ENCODE measurements around the gene CDH13. TPM values are rescaled to one million over a fixed set of nuclear protein-coding genes. Genes with fewer than 3 reads are reported as not detected.

The CDH13 gene
- total and polyA plus RNA-seq, 9 of the 15 experiments (the other 6 are each of a cell fraction or from before 2014, with no cell fraction given): 0.03 TPM; not detected in 8

DNA sequence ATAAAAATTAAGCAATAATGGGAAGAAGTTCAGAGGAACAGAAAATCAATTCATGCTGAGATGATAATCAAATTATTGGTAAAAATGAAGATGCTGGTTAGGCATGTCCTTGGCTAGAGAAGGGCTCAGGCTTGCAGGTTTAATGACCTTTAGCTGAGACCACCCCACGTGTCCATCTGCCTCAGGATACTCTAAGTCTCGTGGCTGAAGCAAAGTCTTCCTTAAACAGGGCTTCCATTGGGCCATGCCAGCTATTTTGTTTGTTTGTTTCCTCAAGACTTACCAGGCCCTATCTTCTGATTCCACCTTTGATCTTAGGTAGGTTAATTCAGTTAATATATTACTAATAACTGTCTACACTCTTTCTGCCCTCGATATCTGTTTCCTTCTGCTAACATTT is 366.0 kb downstream of the CDH13 start:
- H3K27me3 ChIP-seq (ENCODE audit: control insufficient read depth in 2 of 2, insufficient read depth in 2 of 2, low read length in 2 of 2): no peaks in the 10 kb centered on the region
- CTCF ChIA-PET (ENCODE audit: low intra/inter-chr PET ratio): no interaction called here
- H3K4me2 ChIP-seq (ENCODE audit: insufficient read depth, low read length): no peak overlapping the region
- FAIRE-seq (no peak), ATAC-seq (no peak), DNase-seq (ENCODE audit: extremely low read depth in 1 of 4, low spot score in 3 of 4) (no peak)
- no peaks in the 10 kb centered on the region for H3K9me1 ChIP-seq (ENCODE audit: control insufficient read depth, insufficient read depth, low read length)
- H3K9me3 ChIP-seq (replicated peaks; ENCODE audit: control insufficient read depth, insufficient read depth, low read depth, low read length): peaks cover 1% of the 10 kb centered on the region
- H4K20me1 ChIP-seq (replicated peaks; ENCODE audit: control insufficient read depth, insufficient read depth, low read length): no peaks in the 10 kb centered on the region
- no peak overlapping the region for H2AFZ ChIP-seq (ENCODE audit: low read depth, low read length)
- 4% methylated on average over 3 of the region's 3 CpGs for WGBS (ENCODE audit: insufficient coverage, low coverage, missing lambda C conversion rate)
- H3K4me3 ChIP-seq: no peak overlapping the region
- intact Hi-C loops (cut with micrococcal nuclease): no loop called here
- in situ Hi-C loops (cut with MboI): no loop called here
- no peaks in the 10 kb centered on the region for H3K36me3 ChIP-seq (ENCODE audit: control insufficient read depth, insufficient read depth, low read length)
- BruUV-seq (replicated peaks): no TSS peak
- H3K4me1 ChIP-seq (replicated peaks in 1 of 2; ENCODE audit: control insufficient read depth in 2 of 2, insufficient read depth in 2 of 2, low read length in 2 of 2): no peaks in the 10 kb centered on the region
- POLR2A ChIA-PET: no interaction called here
- no peak overlapping the region for H3K27ac ChIP-seq (ENCODE audit: extremely low read depth, low read depth, low read length)
- no peak overlapping the region for H3K9ac ChIP-seq (ENCODE audit: insufficient read depth in 1 of 2, low read depth in 2 of 2, low read length in 2 of 2)
- H3K79me2 ChIP-seq (ENCODE audit: control insufficient read depth, insufficient read depth, low read length): no peaks in the 10 kb centered on the region
- TF ChIP-seq, protein P1, sequence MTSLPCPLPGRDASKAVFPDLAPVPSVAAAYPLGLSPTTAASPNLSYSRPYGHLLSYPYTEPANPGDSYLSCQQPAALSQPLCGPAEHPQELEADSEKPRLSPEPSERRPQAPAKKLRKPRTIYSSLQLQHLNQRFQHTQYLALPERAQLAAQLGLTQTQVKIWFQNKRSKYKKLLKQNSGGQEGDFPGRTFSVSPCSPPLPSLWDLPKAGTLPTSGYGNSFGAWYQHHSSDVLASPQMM (CRISPR knock-in tag; IDR thresholded peaks at IDR 0.05): no peak
- TF ChIP-seq MAFF (IDR thresholded peaks at IDR 0.05; ENCODE audit: low read length) (no peak), BDP1 (IDR thresholded peaks at IDR 0.05; ENCODE audit: insufficient read depth, insufficient read length) (no peak), MTA3 (IDR thresholded peaks at IDR 0.05; ENCODE audit: borderline replicate concordance) (no peak), PHB2 (IDR thresholded peaks at IDR 0.05; ENCODE audit: low read depth) (no peak), ZNF668 (CRISPR knock-in tag; IDR thresholded peaks at IDR 0.05) (no peak), STAT5B (CRISPR knock-in tag; IDR thresholded peaks at IDR 0.05) (no peak), MTF1 (CRISPR knock-in tag; IDR thresholded peaks at IDR 0.05; ENCODE audit: borderline replicate concordance) (no peak), EP400 (IDR thresholded peaks at IDR 0.05) (no peak), CC2D1A (IDR thresholded peaks at IDR 0.05) (no peak), EHMT2 (IDR thresholded peaks at IDR 0.05) (no peak), L3MBTL2 (IDR thresholded peaks at IDR 0.05) (no peak), SMARCA4 (IDR thresholded peaks at IDR 0.05) (no peak)
- TF ChIP-seq, protein P2, sequence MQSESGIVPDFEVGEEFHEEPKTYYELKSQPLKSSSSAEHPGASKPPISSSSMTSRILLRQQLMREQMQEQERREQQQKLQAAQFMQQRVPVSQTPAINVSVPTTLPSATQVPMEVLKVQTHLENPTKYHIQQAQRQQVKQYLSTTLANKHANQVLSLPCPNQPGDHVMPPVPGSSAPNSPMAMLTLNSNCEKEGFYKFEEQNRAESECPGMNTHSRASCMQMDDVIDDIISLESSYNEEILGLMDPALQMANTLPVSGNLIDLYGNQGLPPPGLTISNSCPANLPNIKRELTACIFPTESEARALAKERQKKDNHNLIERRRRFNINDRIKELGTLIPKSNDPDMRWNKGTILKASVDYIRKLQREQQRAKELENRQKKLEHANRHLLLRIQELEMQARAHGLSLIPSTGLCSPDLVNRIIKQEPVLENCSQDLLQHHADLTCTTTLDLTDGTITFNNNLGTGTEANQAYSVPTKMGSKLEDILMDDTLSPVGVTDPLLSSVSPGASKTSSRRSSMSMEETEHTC (IDR thresholded peaks at IDR 0.05): no peak
- TF ChIP-seq, protein P3, sequence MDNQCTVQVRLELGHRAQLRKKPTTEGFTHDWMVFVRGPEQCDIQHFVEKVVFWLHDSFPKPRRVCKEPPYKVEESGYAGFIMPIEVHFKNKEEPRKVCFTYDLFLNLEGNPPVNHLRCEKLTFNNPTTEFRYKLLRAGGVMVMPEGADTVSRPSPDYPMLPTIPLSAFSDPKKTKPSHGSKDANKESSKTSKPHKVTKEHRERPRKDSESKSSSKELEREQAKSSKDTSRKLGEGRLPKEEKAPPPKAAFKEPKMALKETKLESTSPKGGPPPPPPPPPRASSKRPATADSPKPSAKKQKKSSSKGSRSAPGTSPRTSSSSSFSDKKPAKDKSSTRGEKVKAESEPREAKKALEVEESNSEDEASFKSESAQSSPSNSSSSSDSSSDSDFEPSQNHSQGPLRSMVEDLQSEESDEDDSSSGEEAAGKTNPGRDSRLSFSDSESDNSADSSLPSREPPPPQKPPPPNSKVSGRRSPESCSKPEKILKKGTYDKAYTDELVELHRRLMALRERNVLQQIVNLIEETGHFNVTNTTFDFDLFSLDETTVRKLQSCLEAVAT (IDR thresholded peaks at IDR 0.05): no peak
- TF ChIP-seq, protein P4, sequence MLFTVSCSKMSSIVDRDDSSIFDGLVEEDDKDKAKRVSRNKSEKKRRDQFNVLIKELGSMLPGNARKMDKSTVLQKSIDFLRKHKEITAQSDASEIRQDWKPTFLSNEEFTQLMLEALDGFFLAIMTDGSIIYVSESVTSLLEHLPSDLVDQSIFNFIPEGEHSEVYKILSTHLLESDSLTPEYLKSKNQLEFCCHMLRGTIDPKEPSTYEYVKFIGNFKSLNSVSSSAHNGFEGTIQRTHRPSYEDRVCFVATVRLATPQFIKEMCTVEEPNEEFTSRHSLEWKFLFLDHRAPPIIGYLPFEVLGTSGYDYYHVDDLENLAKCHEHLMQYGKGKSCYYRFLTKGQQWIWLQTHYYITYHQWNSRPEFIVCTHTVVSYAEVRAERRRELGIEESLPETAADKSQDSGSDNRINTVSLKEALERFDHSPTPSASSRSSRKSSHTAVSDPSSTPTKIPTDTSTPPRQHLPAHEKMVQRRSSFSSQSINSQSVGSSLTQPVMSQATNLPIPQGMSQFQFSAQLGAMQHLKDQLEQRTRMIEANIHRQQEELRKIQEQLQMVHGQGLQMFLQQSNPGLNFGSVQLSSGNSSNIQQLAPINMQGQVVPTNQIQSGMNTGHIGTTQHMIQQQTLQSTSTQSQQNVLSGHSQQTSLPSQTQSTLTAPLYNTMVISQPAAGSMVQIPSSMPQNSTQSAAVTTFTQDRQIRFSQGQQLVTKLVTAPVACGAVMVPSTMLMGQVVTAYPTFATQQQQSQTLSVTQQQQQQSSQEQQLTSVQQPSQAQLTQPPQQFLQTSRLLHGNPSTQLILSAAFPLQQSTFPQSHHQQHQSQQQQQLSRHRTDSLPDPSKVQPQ (CRISPR knock-in tag; IDR thresholded peaks at IDR 0.05; ENCODE audit: borderline replicate concordance): no peak
- TF ChIP-seq, protein P5, sequence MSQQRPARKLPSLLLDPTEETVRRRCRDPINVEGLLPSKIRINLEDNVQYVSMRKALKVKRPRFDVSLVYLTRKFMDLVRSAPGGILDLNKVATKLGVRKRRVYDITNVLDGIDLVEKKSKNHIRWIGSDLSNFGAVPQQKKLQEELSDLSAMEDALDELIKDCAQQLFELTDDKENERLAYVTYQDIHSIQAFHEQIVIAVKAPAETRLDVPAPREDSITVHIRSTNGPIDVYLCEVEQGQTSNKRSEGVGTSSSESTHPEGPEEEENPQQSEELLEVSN (IDR thresholded peaks at IDR 0.05; ENCODE audit: borderline replicate concordance in 1 of 2, extremely low read depth in 1 of 2, insufficient read depth in 1 of 2, insufficient read length in 1 of 2, low read depth in 1 of 2, low read length in 1 of 2, poor library complexity in 1 of 2, severe bottlenecking in 1 of 2): no peak

All from K562 (cell line).